HepG2 (cell line): ENCODE data around the gene OBSL1. TPM values are rescaled to one million over a fixed set of nuclear protein-coding genes. Genes with fewer than 3 reads are reported as not detected.
A peak's percentile ranks its signal among the peaks of the same experiment; 100 is the strongest.

Experiments used
- CHD4 ChIP-seq: fragments of 200-600 bp; sonication (generic); IDR thresholded peaks from 2 replicates; pipeline ENCODE4 v1.7.0; 2017; ENCODE audit warnings: mild to moderate bottlenecking, low read length, borderline replicate concordance
- FOXM1 ChIP-seq: sonication (generic); formaldehyde crosslinking; IDR thresholded peaks from 2 replicates; pipeline ENCODE4 v1.5.0; 2020; ENCODE audit warnings: missing genetic modification reagents
- HOXA7 ChIP-seq: sonication (generic); formaldehyde crosslinking; IDR thresholded peaks from 2 replicates; pipeline ENCODE4 v1.8.1; 2022; ENCODE audit warnings: mild to moderate bottlenecking, missing genetic modification reagents, moderate library complexity
- KDM5A ChIP-seq: fragments of 200-600 bp; sonication (generic); IDR thresholded peaks from 2 replicates; pipeline ENCODE4 v1.7.0; 2018; ENCODE audit warnings: antibody characterized with exemption, mild to moderate bottlenecking, low read length, borderline replicate concordance
- MEIS2 ChIP-seq: sonication (generic); formaldehyde crosslinking; IDR thresholded peaks from 2 replicates; pipeline ENCODE4 v1.9.0; 2021; ENCODE audit warnings: mild to moderate bottlenecking, missing genetic modification reagents
- MIER2 ChIP-seq: IDR thresholded peaks from 2 replicates; pipeline ENCODE4 v1.6.1; 2016; ENCODE audit warnings: missing biosample characterization, missing genetic modification reagents
- PHF5A ChIP-seq: IDR thresholded peaks from one replicate; pipeline ENCODE4 v1.6.1; 2018; ENCODE audit warnings: low read depth, missing genetic modification reagents; ENCODE audit not compliant: unreplicated experiment
- POLR2G ChIP-seq: fragments of 200-400 bp; formaldehyde crosslinking; IDR thresholded peaks from 2 replicates; pipeline ENCODE4 v1.6.1; 2018; ENCODE audit warnings: mild to moderate bottlenecking, low read depth, low read length, moderate library complexity
- RAD21 ChIP-seq: fragments of 450-650 bp; formaldehyde crosslinking; IDR thresholded peaks from 2 replicates; pipeline ENCODE4 v1.5.0; 2020; ENCODE audit warnings: mild to moderate bottlenecking
- SMAD9 ChIP-seq: sonication (generic); formaldehyde crosslinking; IDR thresholded peaks from 2 replicates; pipeline ENCODE4 v1.5.1; 2020; ENCODE audit warnings: mild to moderate bottlenecking, missing genetic modification reagents
- ZFP90 ChIP-seq: sonication (generic); formaldehyde crosslinking; IDR thresholded peaks from 2 replicates; pipeline ENCODE4 v1.8.0; 2022; ENCODE audit warnings: missing genetic modification reagents, mild to moderate bottlenecking, inconsistent platforms, borderline replicate concordance
- ZMYM2 ChIP-seq: sonication (generic); formaldehyde crosslinking; IDR thresholded peaks from 2 replicates; pipeline ENCODE4 v1.8.0; 2022; ENCODE audit warnings: mild to moderate bottlenecking, missing genetic modification reagents
- ZNF570 ChIP-seq: sonication (generic); formaldehyde crosslinking; IDR thresholded peaks from 2 replicates; pipeline ENCODE4 v1.4.0; 2020; ENCODE audit warnings: mild to moderate bottlenecking, missing genetic modification reagents, borderline replicate concordance
- polyA plus RNA-seq, 8 experiments: library from polyadenylated mRNA; depleted of rRNA in 3 of 8; stranded (reverse) in 7 of 8; unstranded in 1 of 8; fragments of >200 nt; fragmentation: Illumina TruSeq in 4 of 8; extraction: Trizol in 4 of 8; gene quantifications; 2 replicates each; pipeline versions ENCODE4 v1.2.1 to v1.2.3, GENCODE V29; 2011 to 2016; ENCODE audit warnings: low read depth in 4 of 8, missing spikeins in 1 of 8, mixed read lengths in 1 of 8; ENCODE audit not compliant: insufficient read depth in 1 of 8
- total RNA-seq, 5 experiments: library from RNA; depleted of rRNA; stranded (reverse); fragments of >200 nt; fragmentation: Illumina TruSeq; extraction: Trizol; gene quantifications; 2 replicates each; pipeline ENCODE4 v1.2.3, GENCODE V29; 2016; ENCODE audit warnings: low read depth in 1 of 5
- TF ChIP-seq, protein P1 (sequence below): sonication (generic); formaldehyde crosslinking; IDR thresholded peaks from 2 replicates; pipeline ENCODE4 v1.8.0; 2022; ENCODE audit warnings: missing genetic modification reagents, mild to moderate bottlenecking, borderline replicate concordance
- TF ChIP-seq, protein P2 (sequence below): sonication (generic); formaldehyde crosslinking; IDR thresholded peaks from 2 replicates; pipeline ENCODE4 v1.4.0; 2020; ENCODE audit warnings: missing genetic modification reagents, borderline replicate concordance
- TF ChIP-seq, protein P3 (sequence below): sonication (generic); formaldehyde crosslinking; IDR thresholded peaks from 2 replicates; pipeline ENCODE4 v1.9.0; 2022; ENCODE audit warnings: low read depth, missing genetic modification reagents
- TF ChIP-seq, protein P4 (sequence below): sonication (generic); formaldehyde crosslinking; IDR thresholded peaks from 2 replicates; pipeline ENCODE4 v1.4.0; 2020; ENCODE audit warnings: missing genetic modification reagents

Gene OBSL1
- total and polyA plus RNA-seq, 2 of the 13 experiments (the other 11 are each of a cell fraction or from before 2014, with no cell fraction given), result 86.7 to 218 TPM

DNA sequence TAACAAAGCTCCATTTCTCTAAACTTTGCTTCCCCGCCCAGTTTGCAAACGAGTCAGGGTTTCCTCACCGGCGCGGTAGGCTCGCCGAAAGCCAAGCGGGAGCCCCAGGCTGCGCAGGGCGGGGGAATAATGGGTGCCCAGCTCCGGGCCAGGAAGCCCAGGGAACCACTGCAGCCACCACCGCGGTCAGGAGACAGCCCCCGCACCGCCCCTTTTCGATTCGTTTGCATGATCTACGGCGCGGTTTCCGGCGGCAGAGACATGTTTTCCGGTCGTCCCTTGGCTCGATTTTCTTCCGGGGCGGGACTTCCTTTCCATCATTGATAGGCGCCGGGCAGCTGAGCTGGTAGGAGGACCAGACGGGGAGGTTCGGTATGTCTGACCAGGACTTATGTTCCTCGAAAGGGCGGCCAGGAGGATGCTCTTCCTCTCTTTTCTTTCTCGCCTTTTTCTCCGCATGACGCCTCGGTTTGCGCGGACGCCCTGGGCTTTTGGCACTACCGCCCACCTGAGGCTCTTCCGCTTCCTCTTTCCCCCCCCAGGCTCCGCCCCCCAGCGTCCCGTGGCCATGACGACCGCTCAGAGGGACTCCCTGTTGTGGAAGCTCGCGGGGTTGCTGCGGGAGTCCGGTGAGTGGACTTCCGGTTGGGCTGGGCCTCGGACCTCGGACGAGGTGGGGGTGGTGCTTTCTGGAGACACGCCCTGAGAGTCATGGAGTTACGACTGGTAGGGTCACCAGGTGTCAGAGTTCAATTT is 26.4 kb upstream of the OBSL1 start, which contains the start of gene STK11IP (continued):
- TF ChIP-seq, protein P1, sequence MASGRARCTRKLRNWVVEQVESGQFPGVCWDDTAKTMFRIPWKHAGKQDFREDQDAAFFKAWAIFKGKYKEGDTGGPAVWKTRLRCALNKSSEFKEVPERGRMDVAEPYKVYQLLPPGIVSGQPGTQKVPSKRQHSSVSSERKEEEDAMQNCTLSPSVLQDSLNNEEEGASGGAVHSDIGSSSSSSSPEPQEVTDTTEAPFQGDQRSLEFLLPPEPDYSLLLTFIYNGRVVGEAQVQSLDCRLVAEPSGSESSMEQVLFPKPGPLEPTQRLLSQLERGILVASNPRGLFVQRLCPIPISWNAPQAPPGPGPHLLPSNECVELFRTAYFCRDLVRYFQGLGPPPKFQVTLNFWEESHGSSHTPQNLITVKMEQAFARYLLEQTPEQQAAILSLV (CRISPR knock-in tag), result peak; percentile 88; the same call in 1 of the 2 replicates
- TF ChIP-seq ZNF570 (CRISPR knock-in tag), result no peak
- TF ChIP-seq, protein P2, sequence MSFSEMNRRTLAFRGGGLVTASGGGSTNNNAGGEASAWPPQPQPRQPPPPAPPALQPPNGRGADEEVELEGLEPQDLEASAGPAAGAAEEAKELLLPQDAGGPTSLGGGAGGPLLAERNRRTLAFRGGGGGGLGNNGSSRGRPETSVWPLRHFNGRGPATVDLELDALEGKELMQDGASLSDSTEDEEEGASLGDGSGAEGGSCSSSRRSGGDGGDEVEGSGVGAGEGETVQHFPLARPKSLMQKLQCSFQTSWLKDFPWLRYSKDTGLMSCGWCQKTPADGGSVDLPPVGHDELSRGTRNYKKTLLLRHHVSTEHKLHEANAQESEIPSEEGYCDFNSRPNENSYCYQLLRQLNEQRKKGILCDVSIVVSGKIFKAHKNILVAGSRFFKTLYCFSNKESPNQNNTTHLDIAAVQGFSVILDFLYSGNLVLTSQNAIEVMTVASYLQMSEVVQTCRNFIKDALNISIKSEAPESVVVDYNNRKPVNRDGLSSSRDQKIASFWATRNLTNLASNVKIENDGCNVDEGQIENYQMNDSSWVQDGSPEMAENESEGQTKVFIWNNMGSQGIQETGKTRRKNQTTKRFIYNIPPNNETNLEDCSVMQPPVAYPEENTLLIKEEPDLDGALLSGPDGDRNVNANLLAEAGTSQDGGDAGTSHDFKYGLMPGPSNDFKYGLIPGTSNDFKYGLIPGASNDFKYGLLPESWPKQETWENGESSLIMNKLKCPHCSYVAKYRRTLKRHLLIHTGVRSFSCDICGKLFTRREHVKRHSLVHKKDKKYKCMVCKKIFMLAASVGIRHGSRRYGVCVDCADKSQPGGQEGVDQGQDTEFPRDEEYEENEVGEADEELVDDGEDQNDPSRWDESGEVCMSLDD (CRISPR knock-in tag), result no peak
- 0 out of 2 replicates have a peak, but pooled peaks have one; percentile 39 for TF ChIP-seq MIER2
- no peak for TF ChIP-seq FOXM1
- TF ChIP-seq KDM5A, result peak; percentile 91
- peak; percentile 69; the same call in 1 of the 2 replicates for TF ChIP-seq MEIS2 (CRISPR knock-in tag)
- no peak for TF ChIP-seq SMAD9 (CRISPR knock-in tag)
- TF ChIP-seq POLR2G, result peak; percentile 99
- TF ChIP-seq ZFP90 (CRISPR knock-in tag), result 0 out of 2 replicates have a peak, but pooled peaks have one; percentile 59
- no peak for TF ChIP-seq HOXA7 (CRISPR knock-in tag)
- no peak for TF ChIP-seq ZMYM2 (CRISPR knock-in tag)
- TF ChIP-seq CHD4, result no peak
- TF ChIP-seq, protein P3, sequence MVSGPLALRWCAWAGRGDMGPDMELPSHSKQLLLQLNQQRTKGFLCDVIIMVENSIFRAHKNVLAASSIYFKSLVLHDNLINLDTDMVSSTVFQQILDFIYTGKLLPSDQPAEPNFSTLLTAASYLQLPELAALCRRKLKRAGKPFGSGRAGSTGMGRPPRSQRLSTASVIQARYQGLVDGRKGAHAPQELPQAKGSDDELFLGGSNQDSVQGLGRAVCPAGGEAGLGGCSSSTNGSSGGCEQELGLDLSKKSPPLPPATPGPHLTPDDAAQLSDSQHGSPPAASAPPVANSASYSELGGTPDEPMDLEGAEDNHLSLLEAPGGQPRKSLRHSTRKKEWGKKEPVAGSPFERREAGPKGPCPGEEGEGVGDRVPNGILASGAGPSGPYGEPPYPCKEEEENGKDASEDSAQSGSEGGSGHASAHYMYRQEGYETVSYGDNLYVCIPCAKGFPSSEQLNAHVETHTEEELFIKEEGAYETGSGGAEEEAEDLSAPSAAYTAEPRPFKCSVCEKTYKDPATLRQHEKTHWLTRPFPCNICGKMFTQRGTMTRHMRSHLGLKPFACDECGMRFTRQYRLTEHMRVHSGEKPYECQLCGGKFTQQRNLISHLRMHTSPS (CRISPR knock-in tag), result no peak; the same call in none of the 2 replicates
- peak; percentile 56 for TF ChIP-seq PHF5A (CRISPR knock-in tag)
- TF ChIP-seq, protein P4, sequence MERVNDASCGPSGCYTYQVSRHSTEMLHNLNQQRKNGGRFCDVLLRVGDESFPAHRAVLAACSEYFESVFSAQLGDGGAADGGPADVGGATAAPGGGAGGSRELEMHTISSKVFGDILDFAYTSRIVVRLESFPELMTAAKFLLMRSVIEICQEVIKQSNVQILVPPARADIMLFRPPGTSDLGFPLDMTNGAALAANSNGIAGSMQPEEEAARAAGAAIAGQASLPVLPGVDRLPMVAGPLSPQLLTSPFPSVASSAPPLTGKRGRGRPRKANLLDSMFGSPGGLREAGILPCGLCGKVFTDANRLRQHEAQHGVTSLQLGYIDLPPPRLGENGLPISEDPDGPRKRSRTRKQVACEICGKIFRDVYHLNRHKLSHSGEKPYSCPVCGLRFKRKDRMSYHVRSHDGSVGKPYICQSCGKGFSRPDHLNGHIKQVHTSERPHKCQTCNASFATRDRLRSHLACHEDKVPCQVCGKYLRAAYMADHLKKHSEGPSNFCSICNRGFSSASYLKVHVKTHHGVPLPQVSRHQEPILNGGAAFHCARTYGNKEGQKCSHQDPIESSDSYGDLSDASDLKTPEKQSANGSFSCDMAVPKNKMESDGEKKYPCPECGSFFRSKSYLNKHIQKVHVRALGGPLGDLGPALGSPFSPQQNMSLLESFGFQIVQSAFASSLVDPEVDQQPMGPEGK, result peak; percentile 92
- TF ChIP-seq RAD21 (CRISPR knock-in tag), result peak; percentile 47; the same call in 1 of the 2 replicates
